Panc1 (cell line): ENCODE results near the gene FGFR4. TPM values are rescaled to one million over a fixed set of nuclear protein-coding genes. Genes with fewer than 3 reads are reported as not detected.

ENCODE experiments used
- ATAC-seq: fragments of 200-7000 bp; cut with Tn5 transposase; 2 replicates; pipeline ENCODE4 v1.9.1; 2020; ENCODE audit warnings: mild to moderate bottlenecking, moderate library complexity
- BruUV-seq: library from RNA; stranded (reverse); fragments of 400-500 nt; replicated peaks from 2 replicates; lab custom pipeline; 2021; lab: Mats Ljungman, UMichigan
- CTCF ChIA-PET: fragments of 300-600 bp; sonication (Branson Sonifier 250); formaldehyde crosslinking; loops from one replicate; lab custom pipeline; 2022; ENCODE audit warnings: antibody characterized with exemption; lab: Charles Lee
- POLR2A ChIA-PET: fragments of 300-600 bp; sonication (Branson Sonifier 250); formaldehyde crosslinking; loops from one replicate; lab custom pipeline; 2022; ENCODE audit warnings: antibody characterized with exemption; lab: Charles Lee
- DNase-seq: peaks from one replicate; pipeline ENCODE4 v3.0.0-alpha.2; 2010; ENCODE audit warnings: low read depth, low spot score
- H3K27ac ChIP-seq: 2 replicates; pipeline ENCODE4 v1.5.1; 2011; ENCODE audit warnings: mild to moderate bottlenecking, low read length, inconsistent platforms
- H3K27me3 ChIP-seq: fragments of 200-500 bp; sonication (Bioruptor generic); 2 replicates; pipeline ENCODE4 v1.6.0; 2014; ENCODE audit warnings: low read length, inconsistent platforms; ENCODE audit not compliant: control insufficient read depth, insufficient read depth
- H3K36me3 ChIP-seq: fragments of 200-500 bp; sonication (Bioruptor generic); 2 replicates; pipeline ENCODE4 v1.5.1; 2014; ENCODE audit warnings: inconsistent platforms, mild to moderate bottlenecking, low read length, moderate library complexity; ENCODE audit not compliant: control insufficient read depth, insufficient read depth
- H3K4me1 ChIP-seq: 2 replicates; pipeline ENCODE4 v1.5.1; 2011; ENCODE audit warnings: inconsistent platforms, mild to moderate bottlenecking, low read length, moderate library complexity; ENCODE audit not compliant: control insufficient read depth, insufficient read depth
- H3K4me3 ChIP-seq, 2 experiments: 2 replicates each; pipeline ENCODE4 v1.5.1; 2011 to 2012; ENCODE audit warnings: low read depth in 2 of 2, low read length in 2 of 2, mild to moderate bottlenecking in 2 of 2, inconsistent platforms in 1 of 2, moderate library complexity in 1 of 2
- H3K9me3 ChIP-seq: fragments of 200-500 bp; sonication (Bioruptor generic); 2 replicates; pipeline ENCODE4 v1.5.1; 2014; ENCODE audit warnings: low read depth, mild to moderate bottlenecking, inconsistent platforms, low read length, moderate library complexity; ENCODE audit not compliant: control insufficient read depth, insufficient read depth
- CTCF ChIP-seq: fragments of 450-650 bp; IDR thresholded peaks from 2 replicates; pipeline ENCODE4 v1.5.1; 2017; ENCODE audit warnings: mild to moderate bottlenecking
- POLR2AphosphoS5 ChIP-seq: IDR thresholded peaks from 2 replicates; pipeline ENCODE4 v1.6.1; 2012; ENCODE audit warnings: mild to moderate bottlenecking, low read depth, low read length, moderate library complexity
- REST ChIP-seq, 2 experiments: IDR thresholded peaks; 2 replicates each; pipeline ENCODE4 v1.6.1; 2011 to 2012; ENCODE audit warnings: low read depth in 2 of 2, control low read depth in 1 of 2, low read length in 1 of 2, mild to moderate bottlenecking in 1 of 2, moderate library complexity in 1 of 2; ENCODE audit not compliant: insufficient read depth in 1 of 2
- SIN3A ChIP-seq: IDR thresholded peaks from 2 replicates; pipeline ENCODE4 v1.6.1; 2012; ENCODE audit warnings: low read depth, mild to moderate bottlenecking, low read length, moderate library complexity, borderline replicate concordance; ENCODE audit not compliant: insufficient read depth
- TCF7L2 ChIP-seq: IDR thresholded peaks from 2 replicates; pipeline ENCODE4 v1.6.1; 2011; ENCODE audit warnings: mild to moderate bottlenecking, low read depth, low read length, inconsistent platforms
- in situ Hi-C: cut with HindIII; loops from 2 replicates; pipeline ENCODE4 v1.10.0; 2016; ENCODE audit warnings: low sequenced_read_pairs, low pct_unique_long_range_greater_than_20kb
- intact Hi-C: fragments of 100-400 bp; cut with micrococcal nuclease; formaldehyde crosslinking; loops from one replicate; pipeline ENCODE4 v1.10.0; 2022; ENCODE audit not compliant: unreplicated experiment
- total RNA-seq: library from RNA; stranded (reverse); gene quantifications from one replicate; pipeline ENCODE4 v1.2.1, GENCODE V29; 2021; ENCODE audit not compliant: unreplicated experiment

FGFR4 gene
- total RNA-seq, 1 experiment from 2014 or later = 7.5 TPM

- CTCF ChIA-PET = no interaction called here
- ATAC-seq (no peak), DNase-seq (no peak)
- POLR2A ChIA-PET = no interaction called here
- Histone ChIP-seq H3K9me3 (no peaks in the 10 kb centered on the region), H3K27ac (no peak overlapping the region), H3K27me3 (no peaks in the 10 kb centered on the region), H3K36me3 (no peaks in the 10 kb centered on the region; the same call in 1 of the 2 replicates), H3K4me1 (no peaks in the 10 kb centered on the region), H3K4me3 (no peak overlapping the region)
- no peak for TF ChIP-seq POLR2AphosphoS5
- no peak; the same call in 1 of the 2 replicates for TF ChIP-seq CTCF
- TF ChIP-seq REST (IDR thresholded peaks at IDR 0.05; ENCODE audit: insufficient read depth in 1 of 2, low read depth in 2 of 2, low read length in 1 of 2) = no peak
- TF ChIP-seq SIN3A = no peak
- no peak for TF ChIP-seq TCF7L2
- BruUV-seq = no TSS peak
- in situ Hi-C loops = no loop called here
- intact Hi-C loops = no loop called here
Observed at GRCh38 chr5:177049285-177049684, 37.4 kb upstream of the FGFR4 start.

- in situ Hi-C loops (no loop called here), intact Hi-C loops (no loop called here)
- BruUV-seq = no TSS peak
- no peak for ATAC-seq
- no peak for DNase-seq
- POLR2A ChIA-PET = interaction anchor here (0.6 kb wide), 1 partner anchor 33 kb away, joined by 15 read pairs; no protein-coding TSS in a partner anchor
- TF ChIP-seq SIN3A = no peak
- no peak for TF ChIP-seq REST (IDR thresholded peaks at IDR 0.05; ENCODE audit: insufficient read depth in 1 of 2, low read depth in 2 of 2, low read length in 1 of 2)
- no peak for TF ChIP-seq POLR2AphosphoS5
- no peak for TF ChIP-seq CTCF
- no peak for TF ChIP-seq TCF7L2
- no peaks in the 10 kb centered on the region for H3K9me3 ChIP-seq
- H3K4me1 ChIP-seq = no peaks in the 10 kb centered on the region
- H3K36me3 ChIP-seq = no peaks in the 10 kb centered on the region; the same call in 1 of the 2 replicates
- no peak overlapping the region for H3K4me3 ChIP-seq
- no peaks in the 10 kb centered on the region for H3K27me3 ChIP-seq
- CTCF ChIA-PET = no interaction called here
- no peak overlapping the region for H3K27ac ChIP-seq
Observed at GRCh38 chr5:177064500-177065277, 22.0 kb upstream of the FGFR4 start.
